NCI-H774 (cell line): ENCODE data around the gene PHYKPL.

Source experiments
- DNase-seq: peaks from one replicate; lab custom pipeline; 2025; lab: John Stamatoyannopoulos, UW

PHYKPL gene

GRCh38 chr5:178232124-178232919 lies at the start of gene PHYKPL:
Gene PHYKPL, minus strand, starts transcription at chr5:178232802. Its CDS starts 252 bp downstream, at chr5:178232550.
- DNase-seq, result peak; percentile 51

- no peak for DNase-seq
Observed at GRCh38 chr5:178282391-178282790, 49.8 kb upstream of the PHYKPL start.

GRCh38 chr5:178281331-178281730 lies 48.7 kb upstream of the PHYKPL start:
- DNase-seq, result no peak

GRCh38 chr5:178280631-178281030 lies 48.0 kb upstream of the PHYKPL start:
- DNase-seq, result no peak

- peak; percentile 52 for DNase-seq
Observed at GRCh38 chr5:178279723-178280438, 47.3 kb upstream of the PHYKPL start.

- no peak for DNase-seq
Observed at GRCh38 chr5:178279026-178279722, 46.6 kb upstream of the PHYKPL start.

- no peak for DNase-seq
Observed at GRCh38 chr5:178278358-178279023, 45.9 kb upstream of the PHYKPL start.

GRCh38 chr5:178277866-178278265 lies 45.3 kb upstream of the PHYKPL start:
- no peak for DNase-seq

- no peak for DNase-seq
Observed at GRCh38 chr5:178277346-178277745, 44.7 kb upstream of the PHYKPL start.

GRCh38 chr5:178274781-178275537 lies 42.4 kb upstream of the PHYKPL start:
- no peak for DNase-seq

GRCh38 chr5:178273665-178274541 lies 41.3 kb upstream of the PHYKPL start:
- no peak for DNase-seq

- DNase-seq, result no peak
Observed at GRCh38 chr5:178273041-178273440, 40.4 kb upstream of the PHYKPL start.

- no peak for DNase-seq
Observed at GRCh38 chr5:178272591-178272990, 40.0 kb upstream of the PHYKPL start.

- DNase-seq, result no peak
Observed at GRCh38 chr5:178271726-178272479, 39.3 kb upstream of the PHYKPL start.

- DNase-seq, result no peak
Observed at GRCh38 chr5:178271231-178271630, 38.6 kb upstream of the PHYKPL start.

GRCh38 chr5:178269499-178269898 lies 36.9 kb upstream of the PHYKPL start:
- no peak for DNase-seq

GRCh38 chr5:178267876-178268275 lies 35.3 kb upstream of the PHYKPL start:
- DNase-seq, result no peak

GRCh38 chr5:178267245-178267644 lies 34.6 kb upstream of the PHYKPL start:
- DNase-seq, result no peak

GRCh38 chr5:178266581-178266980 lies 34.0 kb upstream of the PHYKPL start:
- DNase-seq, result no peak

- DNase-seq, result no peak
Observed at GRCh38 chr5:178265746-178266145, 33.1 kb upstream of the PHYKPL start.
